Neural cell (in vitro differentiated cells): ENCODE results near the gene ARMC9. TPM values are rescaled to one million over a fixed set of nuclear protein-coding genes. Genes with fewer than 3 reads are reported as not detected.

Experiments
- H2AFZ ChIP-seq: fragments of 200-600, 300-800 bp; sonication (generic), shearing (Covaris generic); 2 replicates; pipeline ENCODE4 v1.6.0; 2014; ENCODE audit warnings: low read depth, mild to moderate bottlenecking, antibody characterized with exemption, low read length, moderate library complexity
- H3F3A ChIP-seq: fragments of 200-600 bp; shearing (Covaris generic); 2 replicates; pipeline ENCODE4 v1.6.1; 2016; ENCODE audit warnings: mild to moderate bottlenecking, moderate library complexity, mixed read lengths, antibody characterized with exemption, low read length; ENCODE audit not compliant: insufficient read depth, poor library complexity, severe bottlenecking
- H3K27ac ChIP-seq: fragments of 200-600, 300-800 bp; sonication (generic), shearing (Covaris generic); 2 replicates; pipeline ENCODE4 v1.5.1; 2014; ENCODE audit warnings: mild to moderate bottlenecking, low read length, moderate library complexity
- H3K27me3 ChIP-seq: fragments of 300-800, 200-600 bp; sonication (generic), shearing (Covaris generic); 2 replicates; pipeline ENCODE4 v1.6.0; 2014; ENCODE audit warnings: mild to moderate bottlenecking, low read depth, low read length, moderate library complexity; ENCODE audit not compliant: insufficient read depth
- H3K36me3 ChIP-seq: fragments of 300-800, 200-600 bp; sonication (generic), shearing (Covaris generic); 2 replicates; pipeline ENCODE4 v1.5.1; 2014; ENCODE audit warnings: mild to moderate bottlenecking, antibody characterized with exemption, low read length, moderate library complexity; ENCODE audit not compliant: insufficient read depth
- H3K4me2 ChIP-seq: fragments of 300-800, 200-600 bp; sonication (generic), shearing (Covaris generic); 2 replicates; pipeline ENCODE4 v1.6.0; 2014; ENCODE audit warnings: mild to moderate bottlenecking, low read length
- H3K4me3 ChIP-seq: fragments of 300-800, 200-600 bp; sonication (generic), shearing (Covaris generic); 2 replicates; pipeline ENCODE4 v1.5.1; 2014; ENCODE audit warnings: mild to moderate bottlenecking, low read length, moderate library complexity
- H3K79me2 ChIP-seq: fragments of 200-600 bp; shearing (Covaris generic); replicated peaks from 2 replicates; pipeline ENCODE4 v1.6.0; 2014; ENCODE audit warnings: mild to moderate bottlenecking, low read length, moderate library complexity; ENCODE audit not compliant: insufficient read depth
- H3K9ac ChIP-seq: fragments of 300-800, 200-600 bp; sonication (generic), shearing (Covaris generic); 2 replicates; pipeline ENCODE4 v1.6.1; 2016; ENCODE audit warnings: mild to moderate bottlenecking, low read length, mixed read lengths
- H3K9me2 ChIP-seq: fragments of 200-600 bp; shearing (Covaris generic); 2 replicates; pipeline ENCODE4 v1.6.1; 2016; ENCODE audit warnings: mild to moderate bottlenecking, low read length, mixed read lengths; ENCODE audit not compliant: insufficient read depth
- H3K9me3 ChIP-seq: fragments of 200-600, 300-800 bp; sonication (generic), shearing (Covaris generic); 2 replicates; pipeline ENCODE4 v1.6.1; 2016; ENCODE audit warnings: mild to moderate bottlenecking, mixed run types, low read length, moderate library complexity, mixed read lengths
- H4K20me1 ChIP-seq: fragments of 200-600 bp; shearing (Covaris generic); 2 replicates; pipeline ENCODE4 v1.6.1; 2016; ENCODE audit warnings: mild to moderate bottlenecking, mixed run types; ENCODE audit not compliant: insufficient read depth
- CTCF ChIP-seq: fragments of 450-650 bp; IDR thresholded peaks from 2 replicates; pipeline ENCODE4 v1.5.1; 2014; ENCODE audit warnings: antibody characterized with exemption, mild to moderate bottlenecking, moderate library complexity; ENCODE audit not compliant: poor library complexity, severe bottlenecking
- EP300 ChIP-seq: fragments of 450-650 bp; conservative IDR thresholded peaks from 2 replicates; pipeline ENCODE4 v1.6.1; 2014; ENCODE audit warnings: antibody characterized with exemption, mild to moderate bottlenecking, moderate library complexity; ENCODE audit not compliant: poor library complexity, severe bottlenecking
- EZH2 ChIP-seq: fragments of 200-600, 300-800 bp; shearing (Covaris generic), sonication (generic); IDR thresholded peaks from 2 replicates; pipeline ENCODE4 v1.6.1; 2014; ENCODE audit warnings: antibody characterized with exemption, low read length, borderline replicate concordance, mild to moderate bottlenecking; ENCODE audit not compliant: insufficient read depth, poor library complexity, severe bottlenecking
- MXI1 ChIP-seq: fragments of 450-650 bp; conservative IDR thresholded peaks from 2 replicates; pipeline ENCODE4 v1.6.1; 2014; ENCODE audit warnings: antibody characterized with exemption, mild to moderate bottlenecking; ENCODE audit not compliant: poor library complexity, severe bottlenecking
- POLR2AphosphoS5 ChIP-seq: IDR thresholded peaks from 2 replicates; pipeline ENCODE4 v1.6.1; 2012
- RAD21 ChIP-seq: fragments of 450-650 bp; conservative IDR thresholded peaks from 2 replicates; pipeline ENCODE4 v1.6.1; 2014; ENCODE audit warnings: antibody characterized with exemption, mild to moderate bottlenecking, moderate library complexity
- REST ChIP-seq: IDR thresholded peaks from 2 replicates; pipeline ENCODE4 v1.6.1; 2012; ENCODE audit warnings: borderline replicate concordance
- SMC3 ChIP-seq: fragments of 450-650 bp; conservative IDR thresholded peaks from 2 replicates; pipeline ENCODE4 v1.6.1; 2014; ENCODE audit warnings: antibody characterized with exemption, mild to moderate bottlenecking, moderate library complexity; ENCODE audit not compliant: poor library complexity
- TAF1 ChIP-seq: IDR thresholded peaks from 2 replicates; pipeline ENCODE4 v1.6.1; 2012; ENCODE audit warnings: low read depth
- polyA plus RNA-seq: library from polyadenylated mRNA; depleted of rRNA; stranded (reverse); fragments of >200 nt; gene quantifications from 2 replicates; pipeline ENCODE4 v1.2.3, GENCODE V29; 2014

Gene ARMC9
- polyA plus RNA-seq, 1 donor from 2014 or later = 13.9 TPM

GRCh38 chr2:231277962-231278361 is 79.5 kb downstream of the ARMC9 start:
- no peak overlapping the region for H3K27ac ChIP-seq
- no peaks in the 10 kb centered on the region for H3F3A ChIP-seq
- H3K4me2 ChIP-seq = no peak overlapping the region
- no peak for TF ChIP-seq RAD21
- TF ChIP-seq EP300 = no peak
- TF ChIP-seq SMC3 = no peak
- no peak for TF ChIP-seq MXI1
- no peaks in the 10 kb centered on the region for H3K9me3 ChIP-seq
- H3K4me3 ChIP-seq = no peak overlapping the region
- no peak overlapping the region for H3K9ac ChIP-seq
- no peaks in the 10 kb centered on the region for H3K27me3 ChIP-seq
- no peaks in the 10 kb centered on the region for H3K79me2 ChIP-seq
- H3K9me2 ChIP-seq = no peaks in the 10 kb centered on the region
- no peaks in the 10 kb centered on the region for H4K20me1 ChIP-seq
- no peak overlapping the region for H2AFZ ChIP-seq
- H3K36me3 ChIP-seq = peaks cover 7% of the 10 kb centered on the region

- H2AFZ ChIP-seq = no peak overlapping the region
- no peak overlapping the region for H3K4me2 ChIP-seq
- no peaks in the 10 kb centered on the region for H4K20me1 ChIP-seq
- no peaks in the 10 kb centered on the region for H3K9me3 ChIP-seq
- no peaks in the 10 kb centered on the region for H3K27me3 ChIP-seq
- H3F3A ChIP-seq = no peaks in the 10 kb centered on the region
- H3K9me2 ChIP-seq = no peaks in the 10 kb centered on the region
- H3K27ac ChIP-seq = no peak overlapping the region
- peaks cover 7% of the 10 kb centered on the region for H3K36me3 ChIP-seq
- H3K79me2 ChIP-seq = no peaks in the 10 kb centered on the region
- TF ChIP-seq TAF1 (no peak), REST (no peak), SMC3 (no peak), EP300 (no peak), RAD21 (no peak), POLR2AphosphoS5 (no peak), CTCF (no peak), EZH2 (no peak), MXI1 (no peak)
- H3K4me3 ChIP-seq = no peak overlapping the region
- no peak overlapping the region for H3K9ac ChIP-seq
Observed at GRCh38 chr2:231278868-231279267, 80.4 kb downstream of the ARMC9 start.
